Activated CD4-positive, alpha-beta memory T cell treated with anti-CD3 and anti-CD28 coated beads for 36 hours (primary cell): Measurements from ENCODE around the gene ARHGEF26. TPM values are rescaled to one million over a fixed set of nuclear protein-coding genes. Genes with fewer than 3 reads are reported as not detected.

Experiments
- CTCF ChIA-PET: fragments of 350-600 bp; sonication (Branson Sonifier 250); formaldehyde crosslinking; loops from one replicate; lab custom pipeline; 2021; ENCODE audit warnings: antibody characterized with exemption, inconsistent platforms; lab: Charles Lee
- POLR2A ChIA-PET: fragments of 350-600 bp; sonication (Branson Sonifier 250); formaldehyde crosslinking; loops from one replicate; lab custom pipeline; 2021; ENCODE audit warnings: antibody characterized with exemption; lab: Charles Lee
- DNase-seq: peaks from one replicate; pipeline ENCODE4 v3.0.0-alpha.2; 2020
- H3K27ac Mint-ChIP-seq: one replicate; pipeline ENCODE4 v1.8.0; 2021; ENCODE audit warnings: mixed read lengths
- H3K27me3 Mint-ChIP-seq: one replicate; pipeline ENCODE4 v1.8.0; 2021; ENCODE audit warnings: mixed read lengths
- H3K36me3 Mint-ChIP-seq: one replicate; pipeline ENCODE4 v1.8.0; 2021; ENCODE audit warnings: mixed read lengths
- H3K4me1 Mint-ChIP-seq: one replicate; pipeline ENCODE4 v1.8.0; 2021; ENCODE audit warnings: low read depth, mixed read lengths
- H3K4me3 Mint-ChIP-seq: one replicate; pipeline ENCODE4 v1.8.0; 2021; ENCODE audit warnings: mild to moderate bottlenecking, mixed read lengths
- H3K9me3 Mint-ChIP-seq: one replicate; pipeline ENCODE4 v1.8.0; 2021; ENCODE audit warnings: mixed read lengths
- intact Hi-C: fragments of 100-400 bp; cut with micrococcal nuclease; formaldehyde crosslinking; loops from one replicate; pipeline ENCODE4 v1.15.1; 2023
- total RNA-seq, 2 experiments: library from RNA; stranded (reverse); gene quantifications; one replicate each; pipeline ENCODE4 v1.2.3, GENCODE V29; 2021

The ARHGEF26 gene
- total RNA-seq, 2 experiments from 2014 or later: 0.24 to 0.34 TPM

DNA sequence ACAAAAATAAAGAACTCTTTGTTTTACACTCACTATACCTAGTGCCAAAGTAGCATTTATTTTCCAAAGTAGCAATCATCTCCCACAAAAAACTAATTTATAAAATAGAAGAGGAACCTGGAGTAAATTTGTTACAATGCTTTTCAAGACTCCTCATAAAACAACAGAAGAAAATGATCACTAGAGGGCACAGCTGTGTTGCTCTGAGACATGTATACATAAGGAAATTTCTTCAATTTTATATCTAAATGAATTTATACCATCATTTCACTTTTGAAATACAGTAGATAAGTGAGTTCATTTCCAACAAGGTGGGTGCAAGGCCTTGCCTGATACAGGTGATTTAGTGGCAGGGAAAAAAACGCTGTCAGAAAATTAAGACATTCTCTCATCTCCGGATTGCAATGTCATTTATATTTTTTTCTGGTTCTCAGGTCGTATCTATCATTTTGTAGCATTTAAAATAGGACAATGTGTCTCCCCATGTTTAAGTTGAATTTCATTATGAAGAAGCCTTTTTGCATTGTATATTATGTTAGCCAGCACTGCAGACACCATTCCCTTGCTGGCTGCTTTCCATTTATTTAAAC, 25.3 kb upstream of the ARHGEF26 start:
- no peak for DNase-seq
- POLR2A ChIA-PET: no interaction called here
- Mint-ChIP-seq H3K36me3 (no peaks in the 10 kb centered on the region), H3K4me1 (no peaks in the 10 kb centered on the region), H3K27me3 (peaks cover 5% of the 10 kb centered on the region), H3K9me3 (no peaks in the 10 kb centered on the region), H3K4me3 (no peak overlapping the region), H3K27ac (no peak overlapping the region)
- intact Hi-C loops: loop anchor here (1.0 kb wide), 1 partner anchor 157 kb away; no protein-coding TSS in a partner anchor
- CTCF ChIA-PET: interaction anchor here (0.7 kb wide), 1 partner anchor 159 kb away, joined by 3 read pairs; no protein-coding TSS in a partner anchor

DNA sequence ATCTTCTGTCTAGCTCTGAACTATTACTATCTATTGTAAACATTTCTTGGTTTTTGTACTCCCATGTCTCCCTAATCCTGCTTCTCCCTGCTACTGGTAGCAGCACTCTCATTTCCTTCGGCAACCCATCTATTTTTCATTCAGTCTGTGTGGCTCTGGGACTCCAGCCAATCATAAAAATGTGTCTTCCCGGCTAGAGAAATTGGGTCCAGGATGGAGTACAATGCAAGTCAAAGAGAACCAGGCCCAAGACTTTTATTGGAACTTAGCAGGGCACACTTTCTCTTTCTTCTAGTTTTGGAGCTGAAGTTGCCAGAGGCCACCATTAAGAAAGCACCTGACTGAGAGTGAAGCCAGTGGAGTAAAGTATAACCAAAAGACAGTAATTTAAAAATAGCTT, 22.8 kb upstream of the ARHGEF26 start:
- Mint-ChIP-seq H3K9me3 (no peaks in the 10 kb centered on the region), H3K27ac (no peak overlapping the region), H3K4me1 (no peaks in the 10 kb centered on the region), H3K27me3 (peaks cover 3% of the 10 kb centered on the region), H3K36me3 (no peaks in the 10 kb centered on the region), H3K4me3 (no peak overlapping the region)
- no peak for DNase-seq
- intact Hi-C loops: no loop called here
- ChIA-PET CTCF (interaction anchor here (2.8 kb wide), 1 partner anchor 155 kb away, joined by 17 read pairs; no protein-coding TSS in a partner anchor), POLR2A (no interaction called here)

DNA sequence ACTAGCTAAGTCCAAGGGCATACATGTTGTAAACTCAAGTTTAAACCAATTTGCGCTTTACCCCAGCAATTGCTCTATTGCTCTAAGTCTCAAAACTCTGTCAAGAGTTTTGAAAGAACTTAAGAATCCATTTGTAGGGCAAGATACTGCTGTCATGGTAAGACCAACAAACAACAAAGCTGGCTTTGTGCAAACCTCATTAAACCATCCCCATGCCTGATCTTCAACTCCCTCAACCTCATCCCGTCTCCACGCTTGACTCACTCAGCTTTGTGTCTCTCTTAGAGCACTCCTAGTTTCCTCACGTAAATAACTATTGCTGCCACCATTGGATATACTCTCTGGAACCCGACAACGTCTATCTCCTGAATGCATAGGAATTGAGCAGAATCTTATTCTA, 20.6 kb upstream of the ARHGEF26 start:
- Mint-ChIP-seq H3K4me3 (no peak overlapping the region), H3K36me3 (no peaks in the 10 kb centered on the region), H3K27me3 (peaks cover 6% of the 10 kb centered on the region), H3K4me1 (no peaks in the 10 kb centered on the region), H3K9me3 (no peaks in the 10 kb centered on the region), H3K27ac (no peak overlapping the region)
- ChIA-PET CTCF (no interaction called here), POLR2A (no interaction called here)
- DNase-seq: no peak
- intact Hi-C loops: no loop called here

DNA sequence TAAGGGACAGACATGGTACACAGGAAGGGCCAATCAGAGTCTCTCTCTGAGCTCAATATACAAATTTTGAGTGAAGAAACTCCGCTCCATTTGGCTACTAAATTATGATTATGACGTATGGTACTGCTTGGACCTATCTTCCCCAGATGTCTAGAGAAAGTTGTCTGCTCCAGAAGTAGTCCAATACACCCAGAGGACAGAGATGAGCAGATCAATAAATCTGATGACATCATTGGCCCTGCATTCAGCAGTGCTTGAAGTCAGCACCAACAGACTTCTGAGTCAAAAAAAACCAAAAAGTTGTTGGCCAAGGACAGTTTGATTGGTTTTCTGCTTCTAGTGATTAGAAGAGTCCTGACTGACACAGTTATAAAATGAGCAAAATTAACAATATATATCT, 19.9 kb upstream of the ARHGEF26 start:
- Mint-ChIP-seq H3K4me1 (no peaks in the 10 kb centered on the region), H3K9me3 (no peaks in the 10 kb centered on the region), H3K4me3 (no peak overlapping the region), H3K27ac (no peak overlapping the region), H3K27me3 (peaks cover 6% of the 10 kb centered on the region), H3K36me3 (no peaks in the 10 kb centered on the region)
- no peak for DNase-seq
- intact Hi-C loops: no loop called here
- POLR2A ChIA-PET: no interaction called here
- CTCF ChIA-PET: no interaction called here

DNA sequence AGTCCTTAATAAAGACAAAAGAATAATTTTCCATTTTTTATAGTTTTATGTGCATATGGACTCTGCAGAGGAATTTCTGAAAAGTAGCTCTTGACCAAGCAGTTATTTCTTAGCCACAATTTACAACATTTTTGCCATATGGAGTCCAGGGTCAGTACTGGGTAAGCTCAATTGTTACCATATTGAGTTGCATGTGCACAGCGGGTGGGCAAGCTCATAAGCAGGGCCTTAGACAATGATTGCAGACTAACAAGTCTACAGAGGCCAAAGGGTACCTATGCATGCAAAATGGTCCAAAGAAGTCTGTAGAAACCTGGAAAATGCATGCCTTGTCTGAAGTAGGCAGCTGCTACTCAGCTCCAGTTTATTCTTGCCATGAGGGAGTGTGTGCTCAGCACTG, 19.0 kb upstream of the ARHGEF26 start:
- ChIA-PET POLR2A (no interaction called here), CTCF (no interaction called here)
- no peaks in the 10 kb centered on the region for H3K4me1 Mint-ChIP-seq
- DNase-seq: no peak
- no peak overlapping the region for H3K4me3 Mint-ChIP-seq
- H3K9me3 Mint-ChIP-seq: no peaks in the 10 kb centered on the region
- no peaks in the 10 kb centered on the region for H3K36me3 Mint-ChIP-seq
- intact Hi-C loops: no loop called here
- no peak overlapping the region for H3K27ac Mint-ChIP-seq
- peaks cover 6% of the 10 kb centered on the region for H3K27me3 Mint-ChIP-seq

- no peak for DNase-seq
- no peak overlapping the region for H3K4me3 Mint-ChIP-seq
- H3K27ac Mint-ChIP-seq: no peak overlapping the region
- intact Hi-C loops: no loop called here
- H3K9me3 Mint-ChIP-seq: no peaks in the 10 kb centered on the region
- H3K27me3 Mint-ChIP-seq: peaks cover 6% of the 10 kb centered on the region
- CTCF ChIA-PET: no interaction called here
- no peaks in the 10 kb centered on the region for H3K4me1 Mint-ChIP-seq
- no peaks in the 10 kb centered on the region for H3K36me3 Mint-ChIP-seq
- POLR2A ChIA-PET: no interaction called here
Observed at GRCh38 chr3:154105218-154105975, 15.8 kb upstream of the ARHGEF26 start.

DNA sequence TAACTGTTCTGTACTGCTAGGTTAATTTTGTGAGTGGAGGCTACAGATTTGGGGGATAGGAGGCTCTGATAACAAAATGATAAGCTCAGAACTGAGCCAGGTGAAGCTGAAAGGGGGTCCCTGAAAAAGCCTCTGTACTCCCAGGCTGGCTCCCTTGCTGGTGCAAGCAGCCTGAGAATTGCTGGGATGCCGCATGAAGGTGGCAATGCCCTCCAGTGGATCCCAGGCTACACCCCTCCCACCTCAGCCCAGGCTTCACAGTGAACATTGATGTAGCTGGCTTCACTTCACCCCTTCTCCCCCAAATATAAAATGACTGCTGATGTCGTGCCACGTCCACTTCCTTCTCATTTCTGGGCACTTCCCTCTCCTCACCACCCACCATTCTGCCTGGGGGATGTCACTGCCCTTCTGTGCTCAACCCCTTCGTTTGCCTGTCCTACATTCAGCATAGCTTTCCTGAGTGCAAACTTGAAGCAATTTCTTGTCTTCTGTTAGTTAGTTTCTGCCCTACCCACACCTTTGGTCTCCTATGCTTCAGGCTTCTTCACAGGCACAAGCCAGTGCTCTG, 9.7 kb upstream of the ARHGEF26 start:
- no peaks in the 10 kb centered on the region for H3K9me3 Mint-ChIP-seq
- ChIA-PET CTCF (no interaction called here), POLR2A (no interaction called here)
- intact Hi-C loops: no loop called here
- H3K27ac Mint-ChIP-seq: no peak overlapping the region
- H3K36me3 Mint-ChIP-seq: no peaks in the 10 kb centered on the region
- H3K4me1 Mint-ChIP-seq: no peaks in the 10 kb centered on the region
- H3K27me3 Mint-ChIP-seq: peaks cover 4% of the 10 kb centered on the region
- DNase-seq: no peak
- no peak overlapping the region for H3K4me3 Mint-ChIP-seq

DNA sequence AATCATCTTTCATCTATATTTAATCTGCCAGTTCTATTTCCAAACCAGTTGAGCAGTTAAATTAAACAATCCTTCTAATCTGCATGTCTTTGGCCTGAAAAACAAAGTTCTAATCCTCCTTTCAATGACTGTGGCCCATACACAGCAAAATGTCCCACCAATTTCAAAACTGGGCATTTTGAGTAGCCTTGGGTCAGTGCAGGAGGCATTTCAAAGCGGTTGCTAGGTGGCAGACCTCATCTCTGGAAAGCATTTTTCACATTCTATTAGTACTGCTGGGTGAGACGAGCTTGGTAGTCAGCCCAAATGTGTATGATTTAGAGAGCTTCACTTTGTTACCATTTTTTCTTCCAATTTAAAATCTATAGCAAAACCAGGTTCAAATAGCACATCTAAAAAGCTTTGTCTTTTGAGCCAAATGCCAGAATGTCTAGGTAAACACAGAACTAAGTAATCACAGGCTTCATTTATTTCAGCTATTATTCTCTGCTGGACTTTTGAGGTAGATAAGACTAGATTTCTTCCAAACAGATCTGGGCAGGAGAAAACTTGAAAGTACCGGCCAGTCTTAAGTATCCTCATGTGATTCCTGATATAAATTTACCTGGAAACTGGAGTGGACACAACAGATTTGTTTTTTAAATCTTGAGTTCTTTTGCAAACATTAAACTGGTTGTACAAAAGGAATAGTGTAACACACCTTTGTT, 8.9 kb upstream of the ARHGEF26 start:
- CTCF ChIA-PET: no interaction called here
- no peak for DNase-seq
- no peaks in the 10 kb centered on the region for H3K36me3 Mint-ChIP-seq
- H3K4me1 Mint-ChIP-seq: no peaks in the 10 kb centered on the region
- H3K27me3 Mint-ChIP-seq: peaks cover 9% of the 10 kb centered on the region
- H3K4me3 Mint-ChIP-seq: no peak overlapping the region
- intact Hi-C loops: no loop called here
- H3K9me3 Mint-ChIP-seq: no peaks in the 10 kb centered on the region
- POLR2A ChIA-PET: no interaction called here
- no peak overlapping the region for H3K27ac Mint-ChIP-seq

GRCh38 chr3:154113609-154114008, 7.6 kb upstream of the ARHGEF26 start:
- Mint-ChIP-seq H3K36me3 (no peaks in the 10 kb centered on the region), H3K9me3 (no peaks in the 10 kb centered on the region), H3K4me1 (no peaks in the 10 kb centered on the region), H3K4me3 (no peak overlapping the region), H3K27ac (no peak overlapping the region), H3K27me3 (peaks cover 15% of the 10 kb centered on the region)
- DNase-seq: no peak
- CTCF ChIA-PET: no interaction called here
- POLR2A ChIA-PET: no interaction called here
- intact Hi-C loops: no loop called here

- Mint-ChIP-seq H3K9me3 (no peaks in the 10 kb centered on the region), H3K4me1 (peaks cover under 1% of the 10 kb centered on the region), H3K4me3 (no peak overlapping the region), H3K36me3 (no peaks in the 10 kb centered on the region), H3K27me3 (peaks cover 27% of the 10 kb centered on the region), H3K27ac (no peak overlapping the region)
- ChIA-PET CTCF (no interaction called here), POLR2A (no interaction called here)
- intact Hi-C loops: no loop called here
- DNase-seq: no peak
Observed at GRCh38 chr3:154115332-154115731, 5.9 kb upstream of the ARHGEF26 start.

GRCh38 chr3:154119951-154120350, 1.2 kb upstream of the ARHGEF26 start:
- H3K27ac Mint-ChIP-seq: no peak overlapping the region
- intact Hi-C loops: loop anchor here (2.0 to 10.0 kb wide), 2 partner anchors 205 to 1735 kb away; partner anchors contain the start of genes DHX36 and SLC33A1
- no peaks in the 10 kb centered on the region for H3K9me3 Mint-ChIP-seq
- no peaks in the 10 kb centered on the region for H3K36me3 Mint-ChIP-seq
- H3K27me3 Mint-ChIP-seq: peaks cover 57% of the 10 kb centered on the region
- peaks cover 22% of the 10 kb centered on the region for H3K4me1 Mint-ChIP-seq
- ChIA-PET POLR2A (no interaction called here), CTCF (no interaction called here)
- DNase-seq: no peak
- H3K4me3 Mint-ChIP-seq: no peak overlapping the region
